ELR (cell line): ENCODE measurements around the gene MAGI2.

Source experiments
- DNase-seq: peaks from one replicate; pipeline ENCODE4 v3.0.0-alpha.2; 2015; ENCODE audit warnings: low read depth

Gene MAGI2

GRCh38 chr7:78178319-78178718 lies 1275.1 kb downstream of the MAGI2 start:
- DNase-seq = no peak

GRCh38 chr7:78176171-78176570 lies 1277.3 kb downstream of the MAGI2 start:
- DNase-seq = no peak

GRCh38 chr7:78175330-78176100 lies 1278.0 kb downstream of the MAGI2 start:
- DNase-seq = no peak

- DNase-seq = no peak
Observed at GRCh38 chr7:78173666-78174065, 1279.8 kb downstream of the MAGI2 start.

- no peak for DNase-seq
Observed at GRCh38 chr7:78172933-78173591, 1280.4 kb downstream of the MAGI2 start.

GRCh38 chr7:78172267-78172757 lies 1281.2 kb downstream of the MAGI2 start:
- no peak for DNase-seq

- no peak for DNase-seq
Observed at GRCh38 chr7:78171398-78171797, 1282.1 kb downstream of the MAGI2 start.

GRCh38 chr7:78170815-78171214 lies 1282.7 kb downstream of the MAGI2 start:
- DNase-seq = no peak

GRCh38 chr7:78169992-78170391 lies 1283.5 kb downstream of the MAGI2 start:
- DNase-seq = no peak

GRCh38 chr7:78168865-78169264 lies 1284.6 kb downstream of the MAGI2 start:
- no peak for DNase-seq

- DNase-seq = no peak
Observed at GRCh38 chr7:78167860-78168259, 1285.6 kb downstream of the MAGI2 start.

- no peak for DNase-seq
Observed at GRCh38 chr7:78165854-78166253, 1287.6 kb downstream of the MAGI2 start.

GRCh38 chr7:78165454-78165853 lies 1288.0 kb downstream of the MAGI2 start:
- DNase-seq = no peak

- no peak for DNase-seq
Observed at GRCh38 chr7:78164459-78164858, 1289.0 kb downstream of the MAGI2 start.

GRCh38 chr7:78161781-78162180 lies 1291.7 kb downstream of the MAGI2 start:
- no peak for DNase-seq

GRCh38 chr7:78159545-78159944 lies 1293.9 kb downstream of the MAGI2 start:
- DNase-seq = no peak

- DNase-seq = no peak
Observed at GRCh38 chr7:78153285-78153684, 1300.2 kb downstream of the MAGI2 start.

- DNase-seq = peak; percentile 14
Observed at GRCh38 chr7:78151229-78151628, 1302.2 kb downstream of the MAGI2 start.

- peak; percentile 41 for DNase-seq
Observed at GRCh38 chr7:78149787-78150186, 1303.7 kb downstream of the MAGI2 start.

- no peak for DNase-seq
Observed at GRCh38 chr7:78148166-78148894, 1305.1 kb downstream of the MAGI2 start.

GRCh38 chr7:78146546-78146945 lies 1306.9 kb downstream of the MAGI2 start:
- no peak for DNase-seq

GRCh38 chr7:78143661-78144060 lies 1309.8 kb downstream of the MAGI2 start:
- no peak for DNase-seq
